Tibial nerve (tissue), 3 donors: ENCODE data around the gene SH3TC1.

Source experiments
- POLR2A ChIP-seq, 2 donors: fragments of 450-650 bp; IDR thresholded peaks; one replicate each; pipeline ENCODE4 v1.6.1; 2017; ENCODE audit warnings: antibody characterized with exemption in 2 of 2, mild to moderate bottlenecking in 2 of 2, moderate library complexity in 2 of 2
- TF ChIP-seq, protein P1 (sequence below), 5 experiments: fragments of 200-600 bp in 3 of 5; fragments of 450-650 bp in 2 of 5; sonication (generic) in 3 of 5; IDR thresholded peaks; one replicate each; pipeline ENCODE4 v1.5.1; 2016 to 2019; ENCODE audit warnings: antibody characterized with exemption in 5 of 5, mild to moderate bottlenecking in 3 of 5, moderate library complexity in 2 of 5

DNA sequence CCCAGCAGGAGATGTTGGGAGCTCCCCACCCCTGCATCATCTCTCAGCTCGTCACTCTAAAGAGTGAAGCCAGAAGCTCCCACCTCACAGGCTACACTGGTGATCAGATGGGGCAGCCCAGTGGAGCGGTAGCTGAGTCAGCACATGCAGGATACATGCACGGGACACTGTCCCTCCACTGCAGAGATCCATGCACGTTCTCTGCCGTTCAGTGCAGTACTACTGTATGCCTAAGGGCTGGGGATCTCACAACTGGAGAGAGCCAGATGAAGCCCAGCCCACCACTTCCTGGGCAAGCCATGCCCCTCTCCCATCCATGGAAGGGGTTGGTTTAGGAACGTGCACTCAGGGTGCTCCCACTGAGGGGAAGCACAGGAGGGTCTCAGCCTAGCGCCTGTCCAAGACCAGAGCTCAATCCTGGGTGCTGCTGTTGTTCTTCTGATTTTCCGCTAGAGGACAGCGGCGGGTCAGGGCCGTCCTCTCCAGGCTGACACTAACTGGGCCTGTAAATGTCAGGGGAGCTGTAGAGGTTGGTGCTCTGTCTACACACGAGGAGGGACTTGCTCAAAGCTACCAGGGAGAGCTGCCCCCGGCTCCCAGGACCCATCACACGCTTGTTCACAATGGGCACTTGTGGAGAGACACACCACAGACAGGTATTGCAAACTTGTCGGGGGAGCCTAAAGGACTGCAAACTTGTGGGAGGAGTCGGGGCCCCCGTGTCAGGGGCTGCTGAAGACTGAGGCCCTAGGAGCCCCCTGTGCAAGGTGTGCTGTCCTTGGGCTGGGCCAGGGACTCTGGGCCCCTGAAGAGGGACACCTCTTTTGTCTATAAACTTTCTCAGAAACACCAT is 22.3 kb upstream of the SH3TC1 start:
- TF ChIP-seq POLR2A (IDR thresholded peaks at IDR 0.05), result no peak
- TF ChIP-seq, protein P1, sequence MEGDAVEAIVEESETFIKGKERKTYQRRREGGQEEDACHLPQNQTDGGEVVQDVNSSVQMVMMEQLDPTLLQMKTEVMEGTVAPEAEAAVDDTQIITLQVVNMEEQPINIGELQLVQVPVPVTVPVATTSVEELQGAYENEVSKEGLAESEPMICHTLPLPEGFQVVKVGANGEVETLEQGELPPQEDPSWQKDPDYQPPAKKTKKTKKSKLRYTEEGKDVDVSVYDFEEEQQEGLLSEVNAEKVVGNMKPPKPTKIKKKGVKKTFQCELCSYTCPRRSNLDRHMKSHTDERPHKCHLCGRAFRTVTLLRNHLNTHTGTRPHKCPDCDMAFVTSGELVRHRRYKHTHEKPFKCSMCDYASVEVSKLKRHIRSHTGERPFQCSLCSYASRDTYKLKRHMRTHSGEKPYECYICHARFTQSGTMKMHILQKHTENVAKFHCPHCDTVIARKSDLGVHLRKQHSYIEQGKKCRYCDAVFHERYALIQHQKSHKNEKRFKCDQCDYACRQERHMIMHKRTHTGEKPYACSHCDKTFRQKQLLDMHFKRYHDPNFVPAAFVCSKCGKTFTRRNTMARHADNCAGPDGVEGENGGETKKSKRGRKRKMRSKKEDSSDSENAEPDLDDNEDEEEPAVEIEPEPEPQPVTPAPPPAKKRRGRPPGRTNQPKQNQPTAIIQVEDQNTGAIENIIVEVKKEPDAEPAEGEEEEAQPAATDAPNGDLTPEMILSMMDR (IDR thresholded peaks at IDR 0.05), result peak; percentile 62 to 83 (median 79)
